Muscle of arm (tissue), 12 donors: ENCODE results near the gene CUTA. TPM values are rescaled to one million over a fixed set of nuclear protein-coding genes. Genes with fewer than 3 reads are reported as not detected.

Experiments
- DNase-seq: peaks from one replicate; pipeline ENCODE4 v3.0.0-alpha.2; 2013
- polyA plus RNA-seq, 12 donors: library from polyadenylated mRNA; unstranded; fragments of 120-200 nt; gene quantifications; one replicate each; pipeline ENCODE4 v1.2.1, GENCODE V29; 2013; ENCODE audit not compliant: insufficient read length in 12 of 12

CUTA gene
- polyA plus RNA-seq, 12 donors, result 106 to 145 (median 118) TPM; not detected in 1

DNA sequence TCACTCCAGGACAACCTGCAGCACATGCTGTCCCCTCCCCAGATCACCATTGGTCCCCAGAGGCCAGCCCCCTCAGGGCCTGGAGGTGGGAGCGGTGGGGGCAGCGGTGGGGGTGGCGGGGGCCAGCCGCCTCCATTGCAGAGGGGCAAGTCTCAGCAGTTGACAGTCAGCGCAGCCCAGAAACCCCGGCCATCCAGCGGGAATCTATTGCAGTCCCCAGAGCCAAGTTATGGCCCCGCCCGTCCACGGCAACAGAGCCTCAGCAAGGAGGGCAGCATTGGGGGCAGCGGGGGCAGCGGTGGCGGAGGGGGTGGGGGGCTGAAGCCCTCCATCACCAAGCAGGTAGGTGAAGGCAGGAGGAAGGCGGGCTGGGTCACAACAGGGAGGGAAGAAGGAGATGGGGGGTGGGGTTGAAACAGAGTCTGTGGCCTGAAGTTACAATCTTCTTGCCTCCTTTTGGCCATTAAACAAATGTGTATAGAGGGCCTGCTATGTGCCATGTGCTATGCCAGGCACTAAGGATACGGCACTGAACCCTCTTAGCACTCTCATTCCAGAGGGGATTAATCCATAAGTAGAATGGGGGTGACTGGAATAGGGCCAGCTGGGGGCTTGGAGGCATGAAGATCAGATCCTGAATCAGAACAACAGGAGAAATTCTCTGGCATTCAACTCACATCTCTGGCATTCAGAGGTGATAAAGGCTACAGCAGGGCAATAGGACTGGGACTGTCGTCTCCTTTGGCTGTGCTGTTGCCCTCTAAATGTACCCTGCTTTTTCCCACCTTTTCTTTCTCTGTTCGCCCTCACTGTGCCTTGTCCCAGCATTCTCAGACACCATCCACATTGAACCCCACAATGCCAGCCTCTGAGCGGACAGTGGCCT lies 26.0 kb upstream of the CUTA start:
- DNase-seq, result no peak

DNA sequence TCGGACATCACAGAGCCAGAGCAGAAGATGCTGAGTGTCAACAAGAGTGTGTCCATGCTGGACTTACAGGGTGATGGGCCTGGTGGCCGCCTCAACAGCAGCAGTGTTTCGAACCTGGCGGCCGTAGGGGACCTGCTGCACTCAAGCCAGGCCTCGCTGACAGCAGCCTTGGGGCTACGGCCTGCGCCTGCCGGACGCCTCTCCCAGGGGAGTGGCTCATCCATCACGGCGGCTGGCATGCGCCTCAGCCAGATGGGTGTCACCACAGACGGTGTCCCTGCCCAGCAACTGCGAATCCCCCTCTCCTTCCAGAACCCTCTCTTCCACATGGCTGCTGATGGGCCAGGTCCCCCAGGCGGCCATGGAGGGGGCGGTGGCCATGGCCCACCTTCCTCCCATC lies 25.1 kb upstream of the CUTA start:
- no peak for DNase-seq

DNA sequence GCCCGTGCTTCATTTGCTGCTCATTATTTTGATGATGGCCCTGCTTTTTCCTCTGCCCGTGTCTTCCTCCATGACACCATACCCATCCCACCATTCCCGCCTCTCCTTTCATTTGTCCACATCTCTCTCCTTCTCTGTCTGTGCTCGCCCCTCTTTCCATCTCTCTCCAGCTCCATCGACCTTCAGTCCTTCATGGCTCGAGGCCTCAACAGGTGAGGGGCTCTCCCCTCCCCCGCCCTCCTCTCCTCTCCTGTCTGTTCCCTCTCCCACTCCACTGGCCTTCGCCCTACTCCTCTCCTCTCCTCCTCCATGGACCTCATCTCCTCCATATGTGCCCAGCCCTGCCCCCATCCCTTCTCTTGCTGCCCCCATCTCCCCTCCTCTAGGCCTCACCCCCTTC lies 24.4 kb upstream of the CUTA start:
- DNase-seq, result no peak

DNA sequence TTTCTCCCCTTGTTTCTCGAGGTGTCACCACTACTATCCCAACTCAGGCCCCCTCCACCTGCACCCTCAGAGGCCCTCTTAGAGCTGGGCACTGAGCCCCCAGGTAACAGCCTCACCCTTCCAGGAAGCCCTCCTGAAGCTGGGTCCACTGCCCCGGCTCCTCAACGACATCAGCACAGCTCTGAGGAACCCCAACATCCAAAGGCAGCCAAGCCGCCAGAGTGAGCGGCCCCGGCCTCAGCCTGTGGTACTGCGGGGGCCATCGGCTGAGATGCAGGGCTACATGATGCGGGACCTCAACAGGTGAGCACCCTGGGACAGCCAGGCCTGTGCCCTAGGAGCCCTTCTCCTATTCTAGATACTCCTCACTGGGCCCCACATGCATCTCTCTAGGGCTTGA lies 23.6 kb upstream of the CUTA start:
- DNase-seq, result no peak

DNA sequence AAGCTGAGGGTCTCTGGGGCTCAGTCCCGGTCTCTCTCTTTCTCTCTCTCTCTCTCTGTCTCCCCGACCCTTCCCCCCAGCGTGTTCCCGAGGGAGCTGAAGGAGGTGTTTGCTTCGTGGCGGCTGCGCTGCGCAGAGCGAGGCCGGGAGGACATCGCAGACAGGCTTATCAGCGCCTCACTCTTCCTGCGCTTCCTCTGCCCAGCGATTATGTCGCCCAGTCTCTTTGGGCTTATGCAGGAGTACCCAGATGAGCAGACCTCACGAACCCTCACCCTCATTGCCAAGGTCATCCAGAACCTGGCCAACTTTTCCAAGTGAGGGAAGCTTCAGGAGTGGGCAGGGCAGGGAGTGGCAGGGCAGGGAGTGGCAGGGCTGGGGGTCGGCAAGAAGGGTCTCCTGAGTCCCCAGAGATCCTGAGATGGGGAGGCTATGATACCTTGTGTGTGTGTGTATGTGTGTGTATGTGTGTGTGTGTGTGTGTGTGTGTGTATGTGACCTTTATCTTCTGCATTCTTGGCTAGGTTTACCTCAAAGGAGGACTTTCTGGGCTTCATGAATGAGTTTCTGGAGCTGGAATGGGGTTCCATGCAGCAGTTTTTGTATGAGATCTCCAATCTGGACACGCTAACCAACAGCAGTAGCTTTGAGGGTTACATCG lies 22.9 kb upstream of the CUTA start:
- DNase-seq, result no peak

DNA sequence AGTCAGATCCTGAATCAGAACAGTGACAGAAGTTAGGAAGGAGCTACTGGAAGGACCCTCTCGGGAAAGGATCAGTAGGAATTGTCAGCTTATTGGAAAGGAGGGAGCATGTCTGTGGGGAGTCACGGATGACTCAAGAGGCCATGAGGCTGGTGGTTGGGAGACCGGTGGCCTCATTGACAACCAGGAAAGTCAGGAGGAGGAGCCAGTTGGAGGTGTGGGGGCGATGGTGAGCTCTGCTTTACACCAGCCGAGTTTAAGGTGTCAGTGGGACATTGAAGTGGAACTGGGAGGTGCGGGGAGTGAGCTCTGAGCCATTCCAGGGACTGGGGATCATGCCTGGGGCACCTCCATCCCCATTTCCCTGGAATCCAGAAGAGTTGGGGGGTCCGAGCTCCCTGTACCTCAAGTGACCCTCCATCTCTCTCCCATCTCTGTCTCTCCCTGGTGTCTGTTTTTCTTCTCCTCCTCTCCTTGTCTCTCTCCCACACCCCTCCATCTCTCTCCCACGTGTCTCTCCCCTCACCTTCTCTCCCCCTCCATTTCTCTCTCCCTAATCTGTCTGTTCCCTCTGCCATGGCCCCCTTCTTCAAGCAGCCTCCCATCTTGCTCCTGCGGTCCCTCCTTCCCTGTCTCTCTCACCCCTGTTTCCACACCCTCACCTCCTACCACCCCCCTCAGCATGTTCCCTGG lies 22.2 kb upstream of the CUTA start:
- DNase-seq, result no peak

DNA sequence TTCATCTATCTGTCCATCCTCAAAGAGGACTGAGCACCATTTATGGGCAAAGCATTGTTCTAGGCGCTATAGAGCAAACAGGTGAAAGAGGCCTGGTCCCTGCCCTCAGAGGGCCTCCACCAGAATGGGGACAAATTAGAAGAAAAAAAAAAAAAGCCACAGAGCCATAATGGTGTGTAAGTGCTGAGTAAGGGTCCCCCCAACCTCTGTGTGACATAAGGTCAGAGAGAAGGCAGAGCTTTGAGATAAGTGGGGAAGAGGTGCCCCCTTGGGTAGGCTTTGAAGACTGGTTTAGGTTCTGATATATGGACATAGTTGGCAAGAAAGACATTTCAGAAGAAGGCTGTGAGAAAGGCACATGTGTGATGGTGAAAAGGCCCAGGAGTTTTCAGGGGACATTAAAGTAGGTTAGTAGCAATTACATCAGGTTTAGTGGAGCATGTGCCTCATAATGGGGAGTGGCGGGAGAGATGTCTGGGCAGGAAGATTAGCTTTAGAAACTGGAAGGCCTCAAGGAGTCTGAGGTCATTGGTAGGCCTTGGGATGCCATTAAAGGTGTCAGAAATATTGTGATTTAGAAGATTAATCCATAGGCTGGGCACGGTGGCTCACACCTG lies 21.2 kb upstream of the CUTA start:
- DNase-seq, result no peak

DNA sequence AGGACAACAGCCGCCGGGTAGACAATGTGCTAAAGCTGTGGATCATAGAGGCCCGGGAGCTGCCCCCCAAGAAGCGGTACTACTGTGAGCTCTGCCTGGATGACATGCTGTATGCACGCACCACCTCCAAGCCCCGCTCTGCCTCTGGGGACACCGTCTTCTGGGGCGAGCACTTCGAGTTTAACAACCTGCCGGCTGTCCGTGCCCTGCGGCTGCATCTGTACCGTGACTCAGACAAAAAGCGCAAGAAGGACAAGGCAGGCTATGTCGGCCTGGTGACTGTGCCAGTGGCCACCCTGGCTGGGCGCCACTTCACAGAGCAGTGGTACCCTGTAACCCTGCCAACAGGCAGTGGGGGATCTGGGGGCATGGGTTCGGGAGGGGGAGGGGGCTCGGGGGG lies 19.8 kb upstream of the CUTA start:
- DNase-seq, result no peak

DNA sequence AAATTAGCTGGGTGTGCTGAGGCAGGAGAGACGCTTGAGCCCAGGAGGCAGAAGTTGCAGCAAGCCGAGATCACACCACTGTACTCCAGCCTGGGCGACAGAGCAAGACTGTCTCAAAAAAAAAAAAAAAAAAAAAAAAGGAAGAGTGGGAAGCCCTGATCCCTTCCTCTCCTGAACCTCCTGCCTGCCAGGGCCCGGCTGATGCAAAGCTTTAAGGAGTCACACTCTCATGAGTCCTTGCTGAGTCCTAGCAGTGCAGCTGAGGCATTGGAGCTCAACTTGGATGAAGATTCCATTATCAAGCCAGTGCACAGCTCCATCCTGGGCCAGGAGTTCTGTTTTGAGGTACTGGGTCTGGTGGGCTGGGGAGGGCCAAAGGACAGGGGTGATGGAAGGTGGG lies 17.1 kb upstream of the CUTA start:
- no peak for DNase-seq

DNA sequence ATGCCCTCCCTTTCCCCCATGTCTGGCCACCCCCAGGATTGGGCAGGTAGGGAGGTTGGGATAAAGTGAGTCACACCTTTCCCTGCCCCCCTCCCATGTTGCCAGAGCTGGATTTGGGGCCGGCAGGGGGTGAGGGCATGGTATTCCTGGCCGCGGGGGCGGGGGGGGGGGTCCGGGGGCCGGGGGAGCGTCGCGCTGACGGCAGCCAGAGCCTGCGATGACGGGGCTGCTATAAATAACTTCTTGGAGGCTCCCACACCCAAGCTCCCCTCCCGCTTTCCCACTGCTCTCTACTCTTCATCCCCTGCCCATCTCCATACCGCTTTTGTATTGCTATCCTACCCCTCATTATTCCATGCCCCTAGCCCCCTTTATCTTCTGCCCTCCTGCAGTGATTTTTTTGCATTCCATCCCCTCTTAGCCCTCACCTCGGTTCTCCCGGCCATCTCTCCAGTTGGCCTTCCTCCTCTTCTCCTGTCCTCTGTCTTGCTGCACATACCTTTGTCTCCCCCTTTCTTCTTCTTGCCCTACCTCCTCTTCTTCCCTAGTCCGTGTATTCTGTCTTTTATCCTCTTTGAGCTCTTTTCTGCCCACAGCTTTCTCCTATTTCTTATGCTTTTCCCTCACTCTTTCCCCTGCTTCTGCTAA lies 15.8 kb upstream of the CUTA start:
- DNase-seq, result no peak

DNA sequence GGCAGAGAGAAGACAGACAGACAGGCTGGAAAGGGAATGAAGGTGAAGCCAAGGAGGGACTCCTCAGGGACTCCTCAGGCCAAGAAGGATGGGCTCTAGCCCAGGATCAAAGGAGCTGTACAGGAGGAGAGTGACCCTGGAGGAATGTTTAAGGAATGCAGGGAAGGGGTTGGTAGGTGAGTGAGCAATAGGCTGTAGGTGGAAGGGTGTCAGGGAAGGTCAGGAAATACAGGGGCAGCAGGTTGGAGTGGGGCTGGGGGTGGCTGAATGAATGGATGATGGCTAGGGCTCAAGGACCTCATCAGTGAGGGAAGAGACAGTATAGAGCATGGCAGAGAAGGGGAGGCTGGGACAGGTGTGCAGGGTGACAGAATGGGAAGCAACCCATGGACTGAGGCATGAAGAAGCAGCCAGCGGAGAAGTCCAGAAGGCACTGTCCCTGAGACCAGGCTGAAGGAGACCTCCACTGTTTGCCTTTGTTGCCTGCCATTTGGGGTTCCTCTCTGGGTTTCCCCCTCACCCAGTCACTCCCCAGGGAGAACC lies 15.2 kb upstream of the CUTA start:
- no peak for DNase-seq

DNA sequence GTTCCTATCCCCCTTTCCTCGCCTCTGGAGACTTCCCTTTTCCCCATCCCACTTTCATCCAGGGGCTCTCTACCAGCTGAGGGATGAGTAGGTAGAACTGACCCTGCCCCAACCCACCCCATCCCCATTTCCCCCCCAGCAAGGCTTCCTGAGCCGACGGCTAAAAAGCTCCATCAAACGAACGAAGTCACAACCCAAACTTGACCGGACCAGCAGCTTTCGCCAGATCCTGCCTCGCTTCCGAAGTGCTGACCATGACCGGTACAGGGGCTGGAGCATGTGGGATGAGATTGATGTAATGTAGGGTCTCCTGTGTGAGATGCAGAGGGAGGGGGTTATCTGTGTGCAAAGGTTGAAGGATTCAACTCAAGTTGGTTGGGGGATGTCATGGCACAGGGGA lies 14.6 kb upstream of the CUTA start:
- DNase-seq, result no peak

DNA sequence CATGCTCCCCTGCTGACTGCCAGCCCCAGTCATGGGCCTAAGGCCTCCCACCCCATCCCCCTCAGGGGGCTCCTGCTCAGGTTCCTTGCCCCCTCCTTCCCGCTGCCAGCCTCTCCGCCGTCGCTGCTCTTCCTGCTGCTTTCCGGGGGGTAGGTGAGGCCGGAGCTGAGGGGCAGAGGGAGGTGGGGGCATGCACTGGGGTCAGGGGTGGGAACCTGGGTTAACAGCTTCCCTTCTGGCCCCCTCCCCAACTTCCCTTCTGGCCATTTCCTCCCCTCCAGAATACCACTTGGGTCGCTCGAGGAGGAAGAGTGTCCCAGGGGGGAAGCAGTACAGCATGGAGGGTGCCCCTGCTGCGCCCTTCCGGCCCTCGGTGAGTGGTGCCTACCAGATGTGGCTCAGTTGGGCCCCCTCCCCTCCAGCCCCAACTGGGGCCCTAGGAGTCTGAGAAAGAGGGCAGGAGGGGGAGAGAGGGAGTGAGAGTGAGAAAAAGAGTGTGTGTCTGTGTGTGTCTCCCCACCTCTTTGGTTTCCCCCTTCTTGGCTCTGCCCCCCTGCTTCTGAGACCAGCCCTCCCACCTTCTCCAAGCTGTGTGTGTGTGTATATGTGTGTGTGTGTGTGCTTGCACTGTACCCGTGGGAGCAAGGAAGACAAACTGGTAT lies 14.1 kb upstream of the CUTA start:
- no peak for DNase-seq

DNA sequence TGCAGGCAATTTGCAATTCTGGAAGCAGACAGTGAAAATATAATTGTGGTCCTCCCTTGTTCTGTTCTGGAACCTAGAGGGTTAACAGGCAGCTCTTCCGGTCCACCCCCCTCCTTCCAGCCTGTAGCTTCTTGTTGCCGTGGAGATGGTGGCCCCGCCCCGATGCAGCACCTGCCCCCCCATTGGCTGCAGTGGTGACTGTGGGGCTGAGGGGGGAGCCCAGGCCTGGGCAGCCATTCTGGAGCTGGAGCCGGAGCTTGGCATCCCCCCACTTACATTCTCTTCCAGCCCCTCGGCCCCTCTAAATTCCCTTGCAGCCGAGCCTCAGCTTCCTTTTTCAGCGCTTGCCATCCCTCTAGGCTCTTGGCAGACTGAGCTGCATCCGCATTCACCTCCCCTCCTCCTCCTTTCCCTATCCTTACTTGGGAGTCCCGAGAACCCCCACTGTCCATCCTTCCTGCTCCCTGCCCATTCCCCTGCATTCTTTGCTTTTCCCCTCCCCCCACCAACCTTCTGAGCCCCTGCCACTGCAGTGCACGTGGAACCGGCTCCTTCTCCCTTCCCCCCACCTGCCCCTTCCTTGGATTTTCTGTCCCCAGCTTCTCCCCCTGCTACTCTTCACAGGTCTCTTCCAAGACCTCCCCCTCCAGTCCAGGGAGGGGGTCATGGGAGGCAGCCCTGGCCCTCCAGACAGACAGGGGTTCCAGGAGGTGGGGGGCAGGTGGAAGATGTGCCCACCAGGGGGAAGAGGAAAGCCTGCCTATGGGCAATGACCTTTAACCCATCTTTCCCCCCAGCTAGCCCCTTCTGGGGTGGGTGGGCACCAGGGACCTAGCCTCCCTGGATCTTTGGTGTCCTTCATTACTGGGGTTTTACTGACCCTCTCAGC lies 13.3 kb upstream of the CUTA start:
- no peak for DNase-seq

DNA sequence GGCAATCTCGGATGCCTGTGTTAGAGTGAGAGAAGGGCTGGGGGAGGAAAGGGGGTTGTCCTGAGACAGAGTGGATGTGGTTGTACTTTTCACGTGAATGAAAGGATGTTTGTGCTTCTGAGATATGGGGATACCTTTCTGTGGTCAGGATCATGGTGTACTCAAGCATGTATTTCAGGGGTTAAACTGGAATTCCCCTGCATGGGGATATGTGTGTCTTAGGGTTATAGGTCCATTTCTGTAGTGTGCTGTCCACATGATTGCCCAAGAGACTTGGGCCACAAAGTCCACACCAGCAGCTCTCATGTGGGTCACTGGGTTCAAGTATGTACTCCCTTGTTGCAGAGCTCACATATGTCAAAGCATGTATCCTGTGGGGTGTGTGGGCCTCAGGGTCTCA lies 12.4 kb upstream of the CUTA start:
- DNase-seq, result no peak

DNA sequence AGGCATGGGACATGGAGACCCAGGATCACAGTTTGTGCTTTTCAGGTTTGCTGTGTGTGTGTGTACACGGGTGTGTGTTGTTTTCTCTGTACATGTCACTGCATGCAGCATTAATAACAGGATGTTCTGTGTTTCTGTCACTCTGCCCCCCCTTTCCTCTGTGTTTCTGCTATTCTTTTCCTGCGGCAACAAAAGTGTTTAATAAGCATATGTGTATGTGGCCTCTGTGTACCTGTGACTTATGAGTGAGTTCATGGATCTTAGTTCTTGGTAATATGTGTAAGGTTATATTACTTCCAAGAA lies 11.8 kb upstream of the CUTA start:
- no peak for DNase-seq

DNA sequence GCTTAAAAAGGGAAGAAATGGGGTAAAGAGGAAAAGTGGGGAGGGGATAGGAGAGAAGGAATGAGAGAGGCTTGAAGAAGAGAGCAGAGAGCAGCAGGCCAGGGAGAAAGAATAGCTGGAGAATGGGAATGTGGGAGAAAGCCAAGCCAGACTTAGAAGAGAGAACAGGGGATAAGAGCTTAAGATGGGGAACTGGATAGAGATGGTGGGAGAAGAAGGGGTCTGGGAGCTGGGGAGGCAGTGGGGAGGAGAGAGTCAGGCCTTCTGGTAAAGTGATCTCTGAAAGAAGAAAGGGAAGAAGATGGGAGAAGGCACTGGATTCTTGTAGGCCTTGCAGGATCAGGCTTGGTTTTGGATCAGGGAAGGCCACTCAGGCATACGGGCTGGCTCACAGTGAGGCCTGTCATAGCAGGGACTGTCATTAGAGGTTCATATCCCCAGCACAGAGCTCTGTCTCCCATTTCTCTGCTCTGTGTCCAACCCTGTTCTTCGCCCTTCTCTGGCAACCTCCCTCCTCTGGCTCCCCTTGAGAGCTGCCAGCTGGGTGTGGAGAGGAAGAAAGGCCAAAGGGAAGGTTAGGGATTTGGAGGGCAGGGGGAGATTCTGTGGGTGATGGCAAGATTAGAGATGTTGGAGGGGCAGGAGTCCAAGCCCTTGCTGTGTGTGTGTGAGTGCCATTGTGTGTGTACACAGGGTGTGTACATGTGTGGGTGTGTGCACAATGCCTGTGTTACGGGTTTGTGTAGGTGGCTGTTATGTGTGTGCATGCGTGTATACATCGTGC lies 11.3 kb upstream of the CUTA start:
- DNase-seq, result no peak

DNA sequence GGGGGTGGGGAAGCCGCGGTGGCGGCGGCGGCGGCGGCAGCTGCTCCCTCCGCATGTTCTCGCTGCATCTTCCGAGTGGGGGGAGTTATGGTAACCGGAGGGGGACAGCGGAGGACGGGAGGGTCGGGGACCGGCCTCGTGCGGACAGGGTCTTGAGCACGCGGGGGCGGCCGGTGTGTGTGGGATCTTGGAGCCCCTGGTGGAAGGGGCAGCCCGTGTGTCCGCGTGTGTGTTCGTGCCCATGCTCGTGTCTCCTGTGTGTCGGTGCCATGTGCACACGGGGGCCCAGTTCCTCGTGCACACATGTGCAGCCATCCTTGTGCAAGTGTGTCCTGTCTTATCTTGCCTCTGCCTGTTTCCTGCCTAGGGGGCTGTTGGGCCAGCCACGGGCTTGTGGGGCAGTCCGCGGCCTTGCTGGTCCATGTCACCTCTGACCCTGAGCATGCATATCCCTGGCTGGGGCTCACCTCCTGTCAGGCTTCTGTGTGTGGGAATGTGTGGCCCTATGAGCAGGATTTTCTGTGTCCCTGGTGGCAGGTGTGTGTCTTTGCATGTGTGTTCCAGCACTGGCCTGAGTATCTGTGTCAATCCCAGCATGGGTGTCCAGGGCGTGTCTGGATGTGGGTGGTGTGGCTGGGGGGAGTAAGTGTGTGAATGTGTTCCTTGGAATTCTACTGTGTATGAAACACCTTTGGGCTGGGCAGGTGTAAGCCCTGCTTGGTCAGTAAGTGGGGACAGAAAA lies 10.5 kb upstream of the CUTA start:
- DNase-seq, result no peak
